HG03354 (cell line): ENCODE results near the gene BOC.

Experiments
- ATAC-seq: cut with Tn5 transposase; IDR thresholded peaks from one replicate; pipeline ENCODE4 v1.9.1; 2021; ENCODE audit warnings: mild to moderate bottlenecking; ENCODE audit not compliant: unreplicated experiment, poor library complexity, severe bottlenecking

BOC gene

GRCh38 chr3:113264283-113265131 is 53.1 kb downstream of the BOC start:
- no peak for ATAC-seq

- no peak for ATAC-seq
These were observed 53.9 kb downstream of the BOC start for GRCh38 chr3:113265231-113265630.

GRCh38 chr3:113266738-113267137 is 55.4 kb downstream of the BOC start:
- no peak for ATAC-seq

GRCh38 chr3:113268311-113268710 is 57.0 kb downstream of the BOC start:
- no peak for ATAC-seq

GRCh38 chr3:113268942-113269341 is 57.6 kb downstream of the BOC start:
- ATAC-seq, result no peak

GRCh38 chr3:113269661-113270060 is 58.3 kb downstream of the BOC start:
- no peak for ATAC-seq

- no peak for ATAC-seq
These were observed 58.7 kb downstream of the BOC start for GRCh38 chr3:113270068-113270467.

- no peak for ATAC-seq
These were observed 59.4 kb downstream of the BOC start for GRCh38 chr3:113270786-113271185.

- ATAC-seq, result no peak
These were observed 59.8 kb downstream of the BOC start for GRCh38 chr3:113271189-113271588.

GRCh38 chr3:113271594-113272384 is 60.4 kb downstream of the BOC start:
- no peak for ATAC-seq

GRCh38 chr3:113272385-113272779 is 61.0 kb downstream of the BOC start:
- no peak for ATAC-seq

- ATAC-seq, result no peak
These were observed 61.7 kb downstream of the BOC start for GRCh38 chr3:113273011-113273410.

GRCh38 chr3:113273604-113274378 is 62.4 kb downstream of the BOC start:
- no peak for ATAC-seq

- ATAC-seq, result no peak
These were observed 63.3 kb downstream of the BOC start for GRCh38 chr3:113274425-113275257.

GRCh38 chr3:113275258-113275556 is 63.9 kb downstream of the BOC start:
- no peak for ATAC-seq

GRCh38 chr3:113275583-113275928 is 64.2 kb downstream of the BOC start:
- no peak for ATAC-seq

- ATAC-seq, result peak; percentile 88
These were observed 64.8 kb downstream of the BOC start for GRCh38 chr3:113275929-113276750.

GRCh38 chr3:113276751-113277080 is 65.4 kb downstream of the BOC start:
- no peak for ATAC-seq

- ATAC-seq, result no peak
These were observed 66.1 kb downstream of the BOC start for GRCh38 chr3:113277414-113277813.
